Osteocyte (in vitro differentiated cells): ENCODE data around the gene DAP. TPM values are rescaled to one million over a fixed set of nuclear protein-coding genes. Genes with fewer than 3 reads are reported as not detected.
A peak's percentile ranks its signal among the peaks of the same experiment; 100 is the strongest.

Experiments used
- DNase-seq: peaks from one replicate; pipeline ENCODE4 v3.0.0; 2021; ENCODE audit warnings: mixed read lengths; ENCODE audit not compliant: unreplicated experiment; ENCODE audit errors: extremely low spot score
- H3K27ac Mint-ChIP-seq: one replicate; pipeline ENCODE4 v1.8.0; 2021; ENCODE audit warnings: mild to moderate bottlenecking, mixed read lengths; ENCODE audit not compliant: unreplicated experiment
- H3K27me3 Mint-ChIP-seq: one replicate; pipeline ENCODE4 v1.8.0; 2021; ENCODE audit warnings: mixed read lengths; ENCODE audit not compliant: unreplicated experiment
- H3K36me3 Mint-ChIP-seq: one replicate; pipeline ENCODE4 v1.8.0; 2021; ENCODE audit warnings: mixed read lengths; ENCODE audit not compliant: unreplicated experiment
- H3K4me1 Mint-ChIP-seq: one replicate; pipeline ENCODE4 v1.8.0; 2021; ENCODE audit warnings: mixed read lengths; ENCODE audit not compliant: unreplicated experiment
- H3K4me3 Mint-ChIP-seq: one replicate; pipeline ENCODE4 v1.8.0; 2021; ENCODE audit warnings: mild to moderate bottlenecking, moderate library complexity, mixed read lengths; ENCODE audit not compliant: unreplicated experiment
- H3K9me3 Mint-ChIP-seq: one replicate; pipeline ENCODE4 v1.8.0; 2021; ENCODE audit warnings: mixed read lengths; ENCODE audit not compliant: unreplicated experiment
- total RNA-seq: library from RNA; stranded (reverse); gene quantifications from 2 replicates; pipeline ENCODE4 v1.2.1, GENCODE V29; 2021
- TF ChIP-seq, protein P1 (sequence below): fragments of 200-600 bp; sonication (generic); IDR thresholded peaks from 2 replicates; pipeline ENCODE4 v1.5.0; 2021; ENCODE audit warnings: antibody characterized with exemption, mild to moderate bottlenecking, moderate library complexity

DAP gene
- total RNA-seq, 1 donor from 2014 or later: 173 TPM

DNA sequence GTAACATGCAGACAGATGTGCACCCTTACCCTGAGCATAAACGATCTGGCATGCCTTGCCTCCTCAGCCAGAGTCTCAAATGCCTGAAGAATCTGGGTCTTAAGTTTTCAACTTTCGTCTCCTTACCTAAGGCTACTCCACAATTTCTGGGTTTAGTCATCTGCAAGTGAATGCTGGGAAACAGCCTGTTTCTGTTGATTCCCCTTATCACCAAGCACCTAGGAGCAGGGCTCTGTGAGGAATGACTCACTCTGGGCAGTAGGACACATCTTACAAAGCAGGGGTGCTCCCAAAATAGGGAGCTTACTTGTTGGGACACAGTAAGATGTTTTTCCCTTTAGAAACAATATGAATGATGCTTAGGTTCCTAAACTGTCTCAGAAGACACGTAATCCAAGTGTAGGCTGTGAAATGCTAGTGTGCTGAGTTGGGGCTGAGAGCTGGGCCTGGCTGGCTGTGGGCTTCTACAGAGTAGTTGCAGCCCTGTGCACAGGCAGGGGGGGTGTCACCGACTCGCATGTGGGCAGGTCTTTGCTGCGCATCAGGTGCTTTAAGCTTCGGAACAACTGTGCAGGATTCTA, 58.0 kb downstream of the DAP start:
- no peak overlapping the region for H3K4me3 Mint-ChIP-seq
- peak overlapping the region; percentile 15 for H3K27ac Mint-ChIP-seq
- peaks cover 2% of the 10 kb centered on the region for H3K36me3 Mint-ChIP-seq
- H3K27me3 Mint-ChIP-seq: no peaks in the 10 kb centered on the region
- TF ChIP-seq, protein P1, sequence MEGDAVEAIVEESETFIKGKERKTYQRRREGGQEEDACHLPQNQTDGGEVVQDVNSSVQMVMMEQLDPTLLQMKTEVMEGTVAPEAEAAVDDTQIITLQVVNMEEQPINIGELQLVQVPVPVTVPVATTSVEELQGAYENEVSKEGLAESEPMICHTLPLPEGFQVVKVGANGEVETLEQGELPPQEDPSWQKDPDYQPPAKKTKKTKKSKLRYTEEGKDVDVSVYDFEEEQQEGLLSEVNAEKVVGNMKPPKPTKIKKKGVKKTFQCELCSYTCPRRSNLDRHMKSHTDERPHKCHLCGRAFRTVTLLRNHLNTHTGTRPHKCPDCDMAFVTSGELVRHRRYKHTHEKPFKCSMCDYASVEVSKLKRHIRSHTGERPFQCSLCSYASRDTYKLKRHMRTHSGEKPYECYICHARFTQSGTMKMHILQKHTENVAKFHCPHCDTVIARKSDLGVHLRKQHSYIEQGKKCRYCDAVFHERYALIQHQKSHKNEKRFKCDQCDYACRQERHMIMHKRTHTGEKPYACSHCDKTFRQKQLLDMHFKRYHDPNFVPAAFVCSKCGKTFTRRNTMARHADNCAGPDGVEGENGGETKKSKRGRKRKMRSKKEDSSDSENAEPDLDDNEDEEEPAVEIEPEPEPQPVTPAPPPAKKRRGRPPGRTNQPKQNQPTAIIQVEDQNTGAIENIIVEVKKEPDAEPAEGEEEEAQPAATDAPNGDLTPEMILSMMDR: no peak
- DNase-seq: no peak
- H3K4me1 Mint-ChIP-seq: peaks cover 49% of the 10 kb centered on the region
- H3K9me3 Mint-ChIP-seq: no peaks in the 10 kb centered on the region

DNA sequence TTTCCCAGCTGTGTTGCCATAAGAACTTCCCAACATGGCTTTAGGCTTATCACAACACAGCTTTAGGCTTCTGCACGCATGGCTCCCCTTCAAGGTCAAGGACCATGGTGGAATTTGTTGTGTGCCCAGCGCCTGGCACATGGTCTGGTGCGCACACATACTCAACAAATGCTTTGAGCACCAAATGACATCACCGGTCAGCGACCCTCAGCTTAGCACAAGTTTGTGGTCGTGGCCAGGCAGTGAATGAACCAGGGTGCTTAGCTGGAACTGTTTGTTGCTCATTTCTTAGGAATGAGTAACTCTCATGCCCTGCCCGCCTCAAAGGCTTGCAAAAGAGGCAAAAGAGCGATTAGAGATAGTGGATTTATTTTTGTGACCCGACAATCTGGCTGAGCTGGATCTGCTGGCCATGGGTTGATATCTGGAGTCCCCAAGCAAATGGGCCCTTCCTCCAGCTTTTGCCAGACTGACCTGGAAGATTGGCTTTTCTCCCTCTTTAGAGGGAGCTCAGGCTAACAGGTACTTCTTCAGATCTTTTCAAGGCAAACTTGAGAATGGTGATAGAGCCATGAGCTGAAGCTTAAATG, 58.9 kb downstream of the DAP start:
- peaks cover 2% of the 10 kb centered on the region for H3K36me3 Mint-ChIP-seq

DNA sequence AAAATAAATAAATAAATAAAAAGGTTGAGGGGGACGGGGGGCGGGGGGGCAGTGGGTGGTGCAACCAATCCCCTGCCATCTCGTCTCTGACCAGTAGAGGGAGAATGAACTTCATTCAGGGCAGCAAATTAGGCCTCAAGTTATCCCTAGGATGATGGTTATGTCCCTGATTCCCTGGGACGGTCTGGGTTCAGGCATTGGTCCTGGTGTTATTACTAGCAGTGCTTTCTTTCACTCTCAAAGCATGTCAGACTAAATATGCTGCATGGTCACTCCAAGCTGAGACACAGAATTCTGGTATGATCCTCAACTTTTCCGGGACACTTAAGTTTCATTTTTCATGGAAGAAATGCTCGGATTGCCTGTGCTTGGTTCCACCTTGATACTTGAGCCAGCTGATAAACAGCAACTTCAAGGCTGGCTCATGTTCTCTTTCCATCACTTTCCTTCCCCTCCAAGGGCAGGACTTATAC, 59.4 kb downstream of the DAP start:
- Mint-ChIP-seq H3K4me3 (no peak overlapping the region), H3K27ac (peak overlapping the region; percentile 81), H3K36me3 (peaks cover under 1% of the 10 kb centered on the region), H3K4me1 (peaks cover 49% of the 10 kb centered on the region), H3K9me3 (no peaks in the 10 kb centered on the region), H3K27me3 (no peaks in the 10 kb centered on the region)
- no peak for DNase-seq
- TF ChIP-seq, protein P1: peak; percentile 78

More for the DNA sequence above, 58.9 kb downstream of the DAP start:
- no peak for DNase-seq
- Mint-ChIP-seq H3K4me3 (no peak overlapping the region), H3K9me3 (no peaks in the 10 kb centered on the region), H3K27ac (peak overlapping the region; percentile 81), H3K27me3 (no peaks in the 10 kb centered on the region), H3K4me1 (peaks cover 49% of the 10 kb centered on the region)
- TF ChIP-seq, protein P1: no peak

DNA sequence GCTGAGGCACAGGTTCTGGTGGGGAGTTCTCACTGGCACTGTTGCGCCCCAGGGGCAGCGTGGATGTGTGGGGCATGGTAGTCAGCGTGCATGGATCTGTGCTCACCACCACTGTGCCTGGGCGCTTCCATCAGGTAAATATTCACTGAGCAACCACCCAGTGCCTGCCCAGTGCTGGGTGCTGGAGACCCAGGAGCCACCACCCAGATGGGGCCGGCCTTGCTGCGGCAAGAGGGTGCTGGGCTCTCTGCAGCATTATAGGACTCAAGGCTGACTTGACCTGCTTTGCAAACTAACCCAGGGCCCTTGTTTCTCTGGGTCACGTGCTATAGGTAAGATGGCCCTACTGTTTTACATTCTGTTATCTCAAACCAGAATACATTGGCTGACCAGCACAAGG, 60.5 kb downstream of the DAP start:
- peaks cover 1% of the 10 kb centered on the region for H3K36me3 Mint-ChIP-seq
- no peak for DNase-seq
- peaks cover 51% of the 10 kb centered on the region for H3K4me1 Mint-ChIP-seq
- no peak overlapping the region for H3K4me3 Mint-ChIP-seq
- no peaks in the 10 kb centered on the region for H3K9me3 Mint-ChIP-seq
- H3K27ac Mint-ChIP-seq: no peak overlapping the region
- H3K27me3 Mint-ChIP-seq: no peaks in the 10 kb centered on the region
- TF ChIP-seq, protein P1: no peak

DNA sequence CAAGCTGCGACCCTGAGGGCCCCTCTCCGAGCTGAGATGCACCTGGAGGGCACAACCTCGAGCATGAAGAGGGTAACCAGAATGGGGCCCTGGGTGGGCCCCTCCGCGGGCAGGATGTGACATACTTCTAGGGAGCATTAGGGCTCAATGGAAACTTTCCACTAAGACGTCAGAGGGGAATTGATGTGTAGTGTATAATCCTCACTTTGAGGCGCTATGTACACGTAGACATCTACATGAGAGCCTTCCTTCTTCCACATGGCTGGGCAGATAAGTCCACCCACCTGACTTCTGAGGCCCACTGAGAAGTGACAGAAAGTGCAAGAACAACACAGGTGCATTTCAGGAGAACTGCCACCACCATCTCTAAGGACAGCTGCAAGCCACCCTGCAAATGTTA, 61.0 kb downstream of the DAP start:
- TF ChIP-seq, protein P1: no peak
- H3K4me3 Mint-ChIP-seq: no peak overlapping the region
- no peak for DNase-seq
- H3K9me3 Mint-ChIP-seq: no peaks in the 10 kb centered on the region
- H3K27me3 Mint-ChIP-seq: no peaks in the 10 kb centered on the region
- peaks cover 50% of the 10 kb centered on the region for H3K4me1 Mint-ChIP-seq
- H3K36me3 Mint-ChIP-seq: peaks cover 2% of the 10 kb centered on the region
- H3K27ac Mint-ChIP-seq: no peak overlapping the region
